ENCODE data around the gene DTX3.
"Not testable (repeated sequence)": the region's sequence is repeated elsewhere in the genome, so short reads cannot be mapped to it uniquely, and the experiment has no call there.

Gene DTX3

DNA sequence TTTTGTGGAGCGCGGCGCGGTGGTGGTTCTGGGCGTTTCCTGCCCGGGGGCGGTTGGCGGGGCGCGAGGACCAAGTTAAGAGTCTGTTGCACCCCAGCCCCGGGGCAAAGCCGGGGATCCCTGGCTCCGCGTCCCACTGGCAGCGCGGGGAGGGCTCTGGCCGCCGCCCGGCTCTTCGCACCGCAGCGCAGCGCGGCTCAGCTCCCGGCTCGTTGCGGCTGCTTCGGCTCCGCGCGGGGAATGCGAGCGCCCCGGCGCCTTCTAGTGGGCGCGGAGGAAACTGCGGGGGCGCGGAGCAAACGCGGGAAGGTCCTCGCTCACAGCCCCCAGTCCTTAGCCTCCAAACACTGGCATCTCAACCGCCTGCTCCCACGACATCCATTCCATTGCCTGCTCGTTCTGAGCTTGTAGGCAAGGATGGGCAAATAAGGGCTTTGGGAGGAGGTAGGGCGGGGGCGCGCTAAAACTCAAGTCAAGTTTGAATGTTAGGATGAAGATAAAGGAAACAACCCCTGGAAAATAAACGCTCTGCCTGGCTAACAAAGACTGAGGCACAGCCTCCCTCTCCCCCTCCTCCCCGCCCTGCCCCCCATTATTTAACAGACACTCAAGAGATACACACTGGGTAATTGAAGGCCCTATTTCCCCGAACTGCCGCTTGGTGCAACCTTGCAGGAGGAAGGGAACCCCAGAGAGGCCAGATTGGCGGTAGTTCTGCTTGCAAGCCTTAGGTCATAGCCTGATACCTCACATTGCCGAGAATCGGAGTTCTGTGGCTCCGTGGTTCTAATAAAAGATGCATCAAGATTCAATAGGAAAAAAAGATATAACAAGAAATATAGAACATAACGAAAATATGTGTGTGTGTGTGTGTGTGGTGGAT lies 28.6 kb downstream of the DTX3 start, which contains the start of gene B4GALNT1:
B4GALNT1 (minus strand) TSS at position 244 of the 883 bp plus-strand sequence. CDS start 1,069 bp downstream, outside the sequence.
- peak; percentile 77 for DNase-seq

DNA sequence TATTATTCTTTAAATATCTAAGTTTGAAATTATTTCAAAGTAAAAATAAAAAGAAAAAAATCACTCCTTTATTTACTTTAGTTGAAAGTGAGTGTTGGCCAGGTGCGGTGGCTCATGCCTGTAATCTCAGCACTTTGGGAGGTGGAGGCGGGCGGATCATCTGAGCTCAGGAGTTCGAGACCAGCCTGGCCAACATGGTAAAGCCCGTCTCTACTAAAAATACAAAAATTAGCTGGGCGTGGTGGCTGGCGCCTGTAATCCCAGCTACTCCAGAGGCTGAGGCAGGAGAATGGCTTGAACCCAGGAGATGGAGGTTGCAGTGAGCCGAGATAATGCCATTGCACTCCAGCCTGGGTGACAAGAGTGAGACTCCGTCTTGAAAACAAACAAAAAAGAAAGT lies 32.1 kb downstream of the DTX3 start:
- DNase-seq = not testable (repeated sequence)

DNA sequence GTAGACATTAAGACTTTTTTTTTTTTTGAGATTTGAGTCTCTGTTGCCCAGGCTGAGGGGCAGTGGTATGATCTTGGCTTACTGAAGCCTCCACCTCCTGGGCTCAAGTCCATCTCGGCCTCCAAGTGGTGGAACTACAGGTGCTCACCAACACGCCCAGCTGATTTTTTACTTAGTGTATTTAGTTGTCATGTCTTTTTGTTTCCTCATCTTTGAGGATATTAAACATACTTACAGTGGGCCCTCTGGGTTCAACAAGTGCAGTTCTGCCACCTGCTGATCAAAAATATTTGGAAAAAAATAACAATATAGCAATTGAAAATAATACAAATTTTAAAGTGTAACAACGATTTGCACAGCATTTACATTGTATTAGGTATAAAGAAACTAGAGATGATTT lies 32.7 kb downstream of the DTX3 start:
- no peak for DNase-seq

DNA sequence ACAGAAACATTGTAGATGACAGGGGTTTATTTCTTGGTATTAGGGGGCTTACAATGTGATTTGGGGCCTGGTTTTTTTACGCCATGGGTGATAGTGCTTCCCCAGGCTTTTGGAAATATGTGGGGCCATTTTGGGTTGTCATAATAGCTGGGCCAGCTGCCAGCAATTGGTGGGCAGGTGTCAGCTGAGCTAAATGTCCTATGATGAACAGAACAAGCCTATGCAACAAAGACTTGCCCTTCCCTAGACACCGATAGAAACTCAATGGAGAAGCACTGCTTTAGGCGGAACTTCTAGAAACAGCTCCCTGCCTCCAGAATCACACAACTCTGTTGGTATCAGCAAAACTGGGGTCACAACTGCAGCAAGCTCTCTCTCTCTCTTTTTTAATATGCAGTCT lies 33.5 kb downstream of the DTX3 start:
- no peak for DNase-seq

DNA sequence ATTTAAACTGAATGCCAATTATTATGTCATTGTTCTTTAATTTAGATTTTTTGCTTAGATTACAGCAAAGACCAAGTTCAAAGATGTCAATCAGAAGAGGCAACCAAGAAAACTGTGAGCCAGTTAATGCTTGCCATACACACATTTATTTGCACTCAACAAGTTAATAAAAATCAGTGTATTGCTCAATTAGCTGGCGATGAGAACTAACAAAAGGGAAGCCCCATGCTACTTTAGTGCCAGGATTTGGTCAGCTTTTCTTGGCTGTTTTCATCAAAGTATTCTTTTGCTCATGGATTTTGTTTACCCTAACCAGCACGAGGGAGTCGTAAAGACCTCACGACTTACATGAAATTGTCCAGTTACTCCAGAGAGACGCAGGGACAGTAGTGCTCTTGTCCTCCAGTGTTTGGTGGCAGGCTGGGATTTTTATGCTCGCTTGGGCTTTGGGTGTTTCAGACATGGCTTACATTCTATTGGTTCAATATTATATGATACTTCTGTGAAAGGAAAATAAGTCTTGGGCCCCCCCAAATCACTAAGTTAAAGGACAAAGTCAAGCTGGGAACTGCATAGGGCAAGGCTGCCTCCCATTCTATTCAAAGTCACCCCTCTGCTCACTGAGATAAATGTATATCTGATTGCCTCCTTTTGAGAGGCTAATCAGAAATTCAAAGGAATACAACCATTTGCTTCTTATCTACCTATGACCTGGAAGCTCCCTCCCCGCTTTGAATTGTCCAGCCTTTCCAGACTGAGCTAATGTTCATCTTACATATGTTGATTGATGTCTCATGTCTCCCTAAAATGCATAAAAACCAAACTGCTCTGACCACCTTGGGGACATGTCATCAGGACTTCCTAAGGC lies 35.8 kb downstream of the DTX3 start:
- DNase-seq = no peak

DNA sequence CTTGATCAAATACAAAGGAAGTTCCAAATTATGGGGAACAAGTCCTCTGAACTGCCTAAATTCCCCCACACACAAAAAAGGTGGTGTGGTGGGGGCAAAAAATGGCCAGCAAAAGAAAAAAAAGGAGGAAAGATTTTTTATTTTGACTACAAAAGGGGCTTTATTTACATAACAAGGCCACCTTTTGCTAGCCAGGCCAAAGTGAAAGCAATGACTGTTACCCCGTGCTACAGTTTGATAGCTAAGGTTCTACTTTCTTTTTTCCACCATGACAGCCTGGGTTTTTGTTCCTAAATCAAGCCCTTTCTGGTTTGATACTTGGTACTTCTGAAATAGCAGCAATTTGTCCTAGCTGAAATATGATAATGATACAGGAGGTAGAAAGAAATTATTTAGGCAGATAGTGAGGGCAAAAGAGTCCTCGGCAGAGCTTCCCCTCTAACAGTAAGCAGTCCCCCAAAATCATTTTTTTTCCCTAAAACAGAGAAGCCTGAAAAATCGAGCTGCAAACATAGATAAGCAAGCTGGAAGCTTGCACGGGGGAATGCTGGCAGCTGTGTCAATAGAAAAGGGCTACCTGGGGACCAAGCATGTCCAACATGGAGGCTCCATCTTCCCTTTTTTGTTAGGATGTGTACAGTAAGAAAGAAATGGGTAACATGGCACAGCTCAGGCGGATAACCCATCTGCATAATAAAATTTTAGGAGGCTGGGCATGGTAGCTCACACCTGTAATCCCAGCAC lies 37.2 kb downstream of the DTX3 start:
- DNase-seq = no peak

DNA sequence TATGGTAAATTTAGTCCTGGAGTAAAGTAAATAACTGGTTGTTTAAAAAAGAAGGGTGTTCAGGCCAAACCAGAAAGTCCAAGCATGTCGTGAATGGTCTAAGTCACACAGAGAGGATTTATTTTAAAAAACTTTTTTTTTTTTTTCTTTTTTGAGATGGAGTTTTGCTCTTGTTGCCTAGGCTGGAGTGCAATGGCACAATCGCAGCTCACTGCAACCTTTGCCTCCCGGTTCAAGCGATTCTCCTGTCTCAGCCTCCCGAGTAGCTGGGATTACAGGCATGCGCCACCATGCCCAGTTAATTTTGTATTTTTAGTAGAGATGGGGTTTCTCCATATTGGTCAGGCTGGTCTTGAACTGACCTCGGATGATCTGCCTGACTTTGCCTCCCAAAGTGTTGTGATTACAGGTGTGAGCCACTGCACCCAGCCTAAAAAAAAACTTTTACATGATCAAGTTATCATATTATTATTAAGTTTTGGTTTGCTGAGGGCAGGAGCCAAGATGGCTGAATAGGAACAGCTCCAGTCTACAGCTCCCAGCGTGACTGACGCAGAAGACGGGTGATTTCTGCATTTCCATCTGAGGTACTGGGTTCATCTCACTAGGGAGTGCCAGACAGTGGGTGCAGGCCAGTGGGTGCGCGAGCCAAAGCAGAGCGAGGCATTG lies 41.5 kb downstream of the DTX3 start:
- DNase-seq = not testable (repeated sequence)

DNA sequence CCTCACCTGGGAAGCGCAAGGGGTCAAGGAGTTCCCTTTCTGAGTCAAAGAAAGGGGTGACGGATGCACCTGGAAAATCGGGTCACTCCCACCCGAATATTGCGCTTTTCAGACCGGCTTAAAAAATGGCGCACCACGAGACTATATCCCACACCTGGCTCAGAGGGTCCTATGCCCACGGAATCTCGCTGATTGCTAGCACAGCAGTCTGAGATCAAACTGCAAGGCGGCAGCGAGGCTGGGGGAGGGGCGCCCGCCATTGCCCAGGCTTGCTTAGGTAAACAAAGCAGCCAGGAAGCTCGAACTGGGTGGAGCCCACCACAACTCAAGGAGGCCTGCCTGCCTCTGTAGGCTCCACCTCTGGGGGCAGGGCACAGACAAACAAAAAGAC lies 42.0 kb downstream of the DTX3 start:
- not testable (repeated sequence) for DNase-seq

DNA sequence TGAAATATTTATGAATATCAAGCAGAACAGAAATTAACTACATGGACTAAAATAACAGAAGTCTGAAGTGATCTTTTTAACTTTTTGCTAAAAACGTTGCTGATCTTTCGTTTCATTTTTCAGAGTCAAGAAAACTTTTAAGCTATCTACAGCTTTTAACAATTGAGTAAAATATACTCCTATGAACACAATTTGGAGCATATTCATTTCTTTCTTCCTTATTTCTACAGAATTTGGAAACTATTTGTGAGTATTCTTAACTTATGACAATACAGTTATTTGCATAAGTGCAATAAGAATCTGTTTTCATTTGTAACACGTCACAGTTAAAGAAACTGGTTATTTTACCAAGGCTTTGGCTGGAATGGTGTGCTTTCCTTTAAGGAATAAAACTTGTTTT lies 49.4 kb downstream of the DTX3 start:
- no peak for DNase-seq

DNA sequence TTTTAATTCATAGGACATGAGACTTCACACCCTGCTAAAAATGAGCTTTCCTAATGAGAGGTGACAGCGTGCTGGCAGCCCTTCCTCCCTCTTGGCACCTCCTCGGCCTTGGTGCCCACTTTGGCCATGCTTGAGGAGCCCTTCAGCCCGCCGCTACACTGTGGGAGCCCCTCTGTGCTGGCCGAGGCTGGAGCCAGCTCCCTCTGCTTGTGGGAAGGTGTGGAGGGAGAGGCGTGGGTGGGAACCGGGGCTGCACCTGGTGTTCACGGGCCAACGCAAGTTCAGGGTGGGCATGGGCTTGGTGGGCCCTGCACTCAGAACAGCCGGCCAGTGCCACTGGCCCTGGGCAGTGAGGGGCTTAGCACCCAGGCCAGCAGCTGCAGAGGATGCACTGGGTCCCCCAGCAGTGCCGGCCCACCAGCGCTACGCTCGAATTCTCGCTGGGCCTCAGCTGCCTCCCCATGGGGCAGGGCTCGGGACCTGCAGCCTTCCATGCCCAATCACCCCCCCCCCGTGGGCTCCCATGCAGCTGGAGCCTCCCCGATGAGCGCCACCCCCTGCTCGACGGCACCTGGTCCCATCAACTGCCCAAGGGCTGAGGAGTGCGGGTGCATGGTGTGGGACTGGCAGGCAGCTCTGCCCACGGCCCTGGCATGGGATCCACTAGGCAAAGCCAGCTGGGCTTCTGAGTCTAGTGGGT lies 51.1 kb downstream of the DTX3 start:
- no peak for DNase-seq

DNA sequence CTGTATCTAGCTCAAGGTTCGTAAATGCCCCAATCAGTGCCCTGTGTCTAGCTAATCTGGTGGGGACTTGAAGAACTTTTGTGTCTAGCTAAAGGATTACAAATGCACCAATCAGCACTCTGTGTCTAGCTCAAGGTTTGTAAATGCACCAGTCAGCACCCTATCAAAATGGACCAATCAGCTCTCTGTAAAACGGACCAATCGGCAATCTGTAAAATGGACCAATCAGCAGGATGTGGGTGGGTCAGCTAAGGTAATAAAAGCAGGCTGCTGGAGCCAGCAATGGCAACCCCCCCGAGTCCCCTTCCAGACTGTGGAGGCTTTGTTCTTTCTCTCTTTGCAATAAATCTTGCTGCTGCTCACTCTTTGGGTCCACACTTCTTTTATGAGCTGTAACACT lies 51.8 kb downstream of the DTX3 start:
- not testable (repeated sequence) for DNase-seq

DNA sequence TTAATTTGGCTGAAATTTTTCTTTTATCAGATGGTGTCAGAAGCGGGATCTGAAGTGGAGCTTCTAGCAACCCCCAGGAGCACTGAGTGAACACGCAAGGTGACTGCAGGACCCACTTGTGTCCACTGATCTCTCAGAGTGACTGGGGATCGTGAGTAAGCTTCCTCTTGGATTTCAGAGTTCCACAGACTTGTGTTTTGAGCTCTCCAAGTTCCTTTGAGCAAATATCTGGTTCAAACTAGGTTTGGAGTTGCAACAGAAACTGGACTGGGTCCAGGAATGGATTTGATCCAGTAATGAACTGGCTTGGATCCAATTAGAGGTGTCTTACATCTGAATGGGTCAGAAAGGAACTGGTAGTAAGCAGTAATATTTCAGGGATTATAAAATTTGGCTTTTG lies 53.1 kb downstream of the DTX3 start:
- no peak for DNase-seq

DNA sequence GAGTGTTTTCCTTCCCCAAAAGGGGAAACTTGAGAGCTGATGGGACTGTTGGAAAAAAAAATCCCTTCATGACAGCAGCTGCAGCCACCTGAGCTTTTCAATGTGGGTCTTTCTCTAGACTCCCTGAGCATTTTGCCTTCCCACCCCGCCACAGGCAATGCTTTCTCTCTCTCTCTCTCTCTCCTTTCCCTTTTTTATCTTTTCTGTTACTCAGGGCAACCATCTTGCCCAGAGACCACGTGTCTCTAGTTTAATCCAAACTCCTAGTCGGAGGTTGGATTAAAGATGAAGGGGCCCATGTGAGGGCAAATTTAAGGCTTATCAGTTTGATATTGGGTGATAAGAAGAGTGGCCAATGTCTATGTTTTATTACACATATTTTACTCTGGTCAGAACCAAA lies 54.3 kb downstream of the DTX3 start:
- no peak for DNase-seq

All from NCI-H774 (cell line).